Fibroblast of skin of left biceps (primary cell): ENCODE results near the gene CCDC167.

Source experiments
- DNase-seq, 2 experiments: peaks; one replicate each; pipeline ENCODE4 v3.0.0-alpha.2; 2013; ENCODE audit warnings: low read depth in 2 of 2

Gene CCDC167

GRCh38 chr6:37530297-37530696 is 30.6 kb upstream of the CCDC167 start:
- no peak for DNase-seq

GRCh38 chr6:37528541-37528940 is 28.8 kb upstream of the CCDC167 start:
- no peak for DNase-seq

GRCh38 chr6:37525460-37526357 is 26.0 kb upstream of the CCDC167 start:
- no peak for DNase-seq

GRCh38 chr6:37524970-37525318 is 25.3 kb upstream of the CCDC167 start:
- no peak for DNase-seq

- DNase-seq, result no peak
Observed at GRCh38 chr6:37524025-37524969, 24.6 kb upstream of the CCDC167 start.

GRCh38 chr6:37523412-37523811 is 23.7 kb upstream of the CCDC167 start:
- no peak for DNase-seq

GRCh38 chr6:37522836-37523235 is 23.1 kb upstream of the CCDC167 start:
- no peak for DNase-seq

GRCh38 chr6:37521674-37522073 is 22.0 kb upstream of the CCDC167 start:
- DNase-seq, result no peak

GRCh38 chr6:37520926-37521325 is 21.2 kb upstream of the CCDC167 start:
- DNase-seq, result no peak

- DNase-seq, result no peak
Observed at GRCh38 chr6:37519461-37519860, 19.8 kb upstream of the CCDC167 start.

GRCh38 chr6:37518116-37518515 is 18.4 kb upstream of the CCDC167 start:
- DNase-seq, result no peak

- peak in 1 of 2 experiments; percentile 11 for DNase-seq
Observed at GRCh38 chr6:37517411-37517812, 17.7 kb upstream of the CCDC167 start.

- no peak for DNase-seq
Observed at GRCh38 chr6:37516920-37517405, 17.3 kb upstream of the CCDC167 start.

GRCh38 chr6:37516076-37516919 is 16.6 kb upstream of the CCDC167 start:
- no peak for DNase-seq

- no peak for DNase-seq
Observed at GRCh38 chr6:37515712-37516075, 16.0 kb upstream of the CCDC167 start.

GRCh38 chr6:37514837-37515236 is 15.1 kb upstream of the CCDC167 start:
- no peak for DNase-seq

GRCh38 chr6:37514321-37514771 is 14.7 kb upstream of the CCDC167 start:
- peak in 1 of 2 experiments; percentile 17 for DNase-seq

- DNase-seq, result no peak
Observed at GRCh38 chr6:37513576-37513975, 13.9 kb upstream of the CCDC167 start.

GRCh38 chr6:37513155-37513554 is 13.5 kb upstream of the CCDC167 start:
- no peak for DNase-seq

- no peak for DNase-seq
Observed at GRCh38 chr6:37512400-37513011, 12.8 kb upstream of the CCDC167 start.

- DNase-seq, result no peak
Observed at GRCh38 chr6:37511910-37512399, 12.3 kb upstream of the CCDC167 start.
